T-helper 2 cell treated with Interferon-gamma antibody and Interleukin-4, amounts not matched to agents 100 ng/mL and 5 ng/mL, for 36 hours (primary cell): ENCODE results near the gene CDC23. TPM values are rescaled to one million over a fixed set of nuclear protein-coding genes. Genes with fewer than 3 reads are reported as not detected.
"Not testable (repeated sequence)": the region's sequence is repeated elsewhere in the genome, so short reads cannot be mapped to it uniquely, and the experiment has no call there.

Source experiments
- intact Hi-C: fragments of 100-400 bp; cut with micrococcal nuclease; formaldehyde crosslinking; loops from one replicate; pipeline ENCODE4 v1.15.1; 2023
- total RNA-seq: library from RNA; stranded (reverse); gene quantifications from 2 replicates; pipeline ENCODE4 v1.2.3, GENCODE V29; 2022

CDC23 gene
- total RNA-seq, 1 donor from 2014 or later, result 37.4 TPM

DNA sequence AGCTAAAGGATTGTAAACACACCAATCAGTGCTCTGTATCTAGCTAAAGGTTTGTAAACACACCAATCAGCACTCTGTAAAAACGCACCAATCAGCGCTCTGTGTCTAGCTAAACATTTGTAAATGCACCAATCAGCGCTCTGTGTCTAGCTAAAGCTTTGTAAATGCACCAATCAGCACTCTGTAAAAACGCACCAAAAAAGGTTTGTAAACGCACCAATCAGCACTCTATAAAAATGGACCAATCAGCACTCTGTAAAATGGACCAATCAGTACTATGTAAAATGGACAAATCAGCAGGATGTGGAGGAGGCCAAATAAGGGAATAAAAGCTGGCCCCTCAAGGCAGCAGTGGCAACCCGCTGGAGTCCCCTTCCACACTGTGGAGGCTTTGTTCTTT, 69.5 kb downstream of the CDC23 start:
- intact Hi-C loops, result not testable (repeated sequence)

DNA sequence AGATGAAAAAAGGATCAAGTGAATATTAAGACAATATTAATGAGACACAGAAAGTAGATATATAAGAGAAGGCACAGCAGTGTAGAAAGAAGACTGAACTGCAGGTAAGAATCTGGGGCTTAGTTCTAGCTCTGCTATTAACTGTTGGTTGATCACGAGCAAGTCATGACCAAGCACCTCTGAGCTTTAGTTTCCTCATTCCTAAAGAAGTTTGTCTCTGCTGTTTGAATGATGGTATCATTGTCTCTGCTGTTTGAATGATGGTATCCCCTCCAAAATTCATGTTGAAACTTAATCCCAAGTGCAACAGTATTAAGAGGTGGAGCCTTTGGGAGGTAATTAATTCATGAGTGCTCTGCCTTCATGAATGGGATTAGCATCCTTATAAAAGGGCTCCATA, 71.4 kb downstream of the CDC23 start:
- intact Hi-C loops, result no loop called here

DNA sequence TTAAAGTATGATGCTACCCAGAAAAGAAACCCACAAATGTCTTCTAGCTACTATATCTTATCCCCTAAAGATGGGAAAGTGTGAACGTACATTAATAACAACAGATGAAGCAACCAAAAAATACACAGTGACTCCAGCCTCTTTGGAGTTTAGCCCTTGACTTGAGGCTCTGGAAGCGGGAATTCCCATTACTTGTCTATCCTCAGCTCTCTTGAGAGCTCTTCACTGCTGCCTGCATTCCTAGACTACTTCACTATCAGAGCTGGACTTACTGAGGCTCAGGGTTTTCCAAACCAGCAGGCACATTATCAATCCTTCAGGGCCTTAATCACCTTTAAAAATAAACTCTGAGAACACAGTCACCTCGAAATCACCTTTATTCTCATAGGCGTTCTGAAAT, 72.9 kb downstream of the CDC23 start:
- intact Hi-C loops, result no loop called here

DNA sequence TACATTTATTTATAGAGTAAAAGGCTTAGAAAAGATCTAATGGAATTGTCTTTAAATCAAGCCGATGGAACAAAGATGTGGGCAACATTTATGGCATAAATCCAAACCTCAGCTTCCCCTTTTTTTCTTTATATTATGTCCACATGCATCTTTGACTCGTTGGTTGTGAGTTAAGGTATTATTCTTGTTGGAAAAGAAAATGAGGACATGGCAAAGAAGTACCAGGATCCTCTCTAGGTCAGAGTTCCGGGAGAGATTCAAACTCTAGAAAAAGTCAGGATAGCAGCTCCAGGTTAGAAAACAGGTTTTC, 73.4 kb downstream of the CDC23 start:
- intact Hi-C loops, result loop anchor here (10.0 kb wide), 2 partner anchors 385 to 515 kb away; partner anchors contain the start of gene HNRNPA0

DNA sequence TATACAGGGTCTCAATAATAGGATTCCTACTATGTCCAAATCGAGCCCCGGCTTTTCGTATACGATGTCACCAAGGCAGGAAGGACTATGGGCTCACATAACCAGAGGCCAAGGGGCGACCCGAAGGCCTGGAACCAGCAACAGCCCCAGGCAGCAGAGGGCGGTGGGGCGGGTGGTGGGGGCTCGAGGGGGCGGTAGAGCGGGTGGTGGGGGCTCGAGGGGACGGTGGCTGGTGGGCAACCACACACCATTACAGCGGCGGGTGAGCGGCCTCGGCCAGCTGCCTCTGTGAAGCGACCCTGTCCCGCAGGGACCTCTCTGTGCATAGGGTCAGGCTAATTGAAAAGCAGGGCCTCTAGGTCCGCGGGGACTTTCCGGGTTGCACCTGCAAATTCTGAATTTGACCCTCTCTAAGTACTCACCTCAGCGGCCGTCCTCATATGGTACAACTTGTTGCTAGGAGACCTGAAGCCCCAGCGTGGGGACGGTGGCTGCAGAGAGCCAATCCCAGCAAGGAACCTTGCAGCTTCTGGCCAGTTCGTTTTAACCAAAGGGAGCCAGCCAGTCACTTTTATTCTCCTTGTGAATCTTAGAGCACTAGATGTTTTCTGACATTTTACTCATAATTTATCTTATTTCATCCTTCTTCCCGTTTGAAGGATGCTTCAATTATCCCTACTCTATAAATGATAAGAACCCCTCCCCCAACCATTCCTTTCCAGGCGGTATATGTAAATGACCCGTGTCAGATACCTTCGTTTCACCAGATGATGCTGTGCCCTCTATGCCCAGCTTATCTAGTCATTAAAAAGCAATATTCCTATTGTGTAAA, 74.0 kb downstream of the CDC23 start, which contains the start of gene NME5:
TSS of gene NME5 (minus strand) at position 480 of the 832 bp plus-strand sequence. CDS start 648 bp downstream, outside the sequence.
- intact Hi-C loops, result loop anchor here (10.0 kb wide), 2 partner anchors 384 to 514 kb away; partner anchors contain the start of gene HNRNPA0

Other genes with a start within 250 kb of the CDC23 start
- 37.5 and 38.5 TPM in 2 replicates for gene FAM13B, start 180.2 kb downstream of the CDC23 start, total RNA-seq
- not detected in 2 replicates for gene WNT8A, start 129.3 kb downstream of the CDC23 start, total RNA-seq
- not detected in 2 replicates for gene NME5, start 73.9 kb downstream of the CDC23 start, total RNA-seq
- 54.6 and 62.0 TPM in 2 replicates for gene BRD8, start 34.7 kb downstream of the CDC23 start, total RNA-seq
- gene KIF20A, start 34.2 kb downstream of the CDC23 start, total RNA-seq, result 40.2 and 42.9 TPM in 2 replicates
- gene GFRA3, start 61.3 kb upstream of the CDC23 start, total RNA-seq, result not detected in 2 replicates
- gene CDC25C, start 118.5 kb upstream of the CDC23 start, total RNA-seq, result 10.5 and 12.6 TPM in 2 replicates
- 21.7 and 22.1 TPM in 2 replicates for gene FAM53C, start 124.9 kb upstream of the CDC23 start, total RNA-seq
- gene KDM3B, start 139.4 kb upstream of the CDC23 start, total RNA-seq, result 60.6 and 61.3 TPM in 2 replicates
- 2.6 and 3.0 TPM in 2 replicates for gene REEP2, start 225.7 kb upstream of the CDC23 start, total RNA-seq